GM18858 (cell line): Measurements from ENCODE around the gene ABI3BP.

Source experiments
- ATAC-seq: cut with Tn5 transposase; IDR thresholded peaks from one replicate; pipeline ENCODE4 v1.9.1; 2021; ENCODE audit not compliant: unreplicated experiment

Gene ABI3BP

DNA sequence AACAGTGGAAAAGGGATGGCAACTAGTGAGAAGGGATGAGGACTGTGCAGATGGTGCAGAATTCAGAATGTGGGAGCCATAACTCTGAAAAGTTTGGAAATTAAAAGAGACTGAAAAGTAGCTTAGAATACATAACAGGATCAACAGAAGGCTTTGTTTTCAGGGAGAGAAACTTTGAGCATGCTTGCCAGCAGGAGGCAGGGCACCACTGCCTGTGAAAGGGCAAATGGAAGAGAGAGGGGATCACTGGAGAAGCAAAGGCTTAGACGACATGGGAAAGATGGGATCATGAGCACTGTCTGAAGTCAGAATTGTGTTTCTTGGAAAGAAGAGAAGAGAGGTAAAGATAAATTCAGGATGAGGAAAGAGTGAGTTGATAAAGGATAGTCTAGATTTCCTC, 99.6 kb downstream of the ABI3BP start:
- no peak for ATAC-seq

GRCh38 chr3:100893108-100893507, 100.1 kb downstream of the ABI3BP start:
- no peak for ATAC-seq

- ATAC-seq: no peak
These were observed 101.4 kb downstream of the ABI3BP start for GRCh38 chr3:100891827-100892226.

DNA sequence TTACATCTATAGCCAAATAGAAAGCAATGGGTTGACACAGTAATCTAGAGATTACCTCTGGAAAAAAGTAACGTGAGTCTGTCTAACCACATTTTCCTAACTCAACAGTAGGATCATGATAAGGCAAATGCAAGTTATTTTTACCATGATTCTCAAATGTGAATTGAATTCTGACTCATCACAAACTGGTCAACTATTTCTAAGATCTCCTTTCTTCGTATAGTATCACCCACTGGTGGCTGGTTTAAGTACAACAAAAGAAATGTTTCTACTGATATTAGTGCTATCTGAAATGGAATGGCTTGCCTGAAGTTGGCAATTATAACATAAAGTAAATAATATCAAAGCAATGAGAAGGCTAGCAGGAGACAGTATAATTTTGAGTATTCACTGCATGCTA, 102.2 kb downstream of the ABI3BP start:
- no peak for ATAC-seq

GRCh38 chr3:100888881-100889280, 104.3 kb downstream of the ABI3BP start:
- ATAC-seq: no peak

DNA sequence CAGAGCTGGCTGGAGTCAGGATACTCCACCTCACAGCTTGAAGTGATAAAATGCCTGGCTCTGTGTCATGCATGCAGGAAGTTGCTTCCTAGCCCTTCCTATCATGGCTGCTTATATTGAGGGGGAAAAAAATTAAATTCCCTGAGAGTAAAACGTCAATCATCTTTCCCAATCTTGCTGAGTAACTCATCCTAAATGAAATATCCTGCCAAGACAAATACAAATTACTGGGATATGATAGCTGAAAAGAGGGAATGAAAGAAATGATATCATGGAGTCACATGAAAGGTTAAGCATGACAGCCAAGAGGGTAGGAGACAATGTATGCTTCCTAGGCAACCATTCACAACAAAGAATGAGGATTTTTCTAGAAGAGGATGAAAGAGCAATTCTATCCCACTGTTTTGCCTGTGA, 110.6 kb downstream of the ABI3BP start:
- no peak for ATAC-seq

DNA sequence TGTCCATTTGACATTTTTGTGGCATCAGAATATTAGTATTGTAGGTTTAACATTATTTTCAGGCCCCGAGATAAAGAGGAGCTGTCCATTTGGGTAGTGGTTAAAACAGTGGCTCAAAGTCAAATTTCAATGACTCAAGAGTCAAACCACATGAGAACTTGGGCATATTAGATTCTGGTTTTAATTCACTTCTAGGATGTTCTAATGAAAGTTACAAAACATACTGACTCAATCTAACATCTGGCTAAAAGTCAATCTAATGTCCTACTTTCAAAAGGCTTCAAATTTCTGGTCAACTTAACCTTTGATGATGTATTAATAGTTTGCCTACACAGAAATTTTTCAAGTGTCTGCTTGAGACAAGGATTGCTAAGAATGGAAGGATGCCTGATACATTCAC, 112.4 kb downstream of the ABI3BP start:
- ATAC-seq: no peak

DNA sequence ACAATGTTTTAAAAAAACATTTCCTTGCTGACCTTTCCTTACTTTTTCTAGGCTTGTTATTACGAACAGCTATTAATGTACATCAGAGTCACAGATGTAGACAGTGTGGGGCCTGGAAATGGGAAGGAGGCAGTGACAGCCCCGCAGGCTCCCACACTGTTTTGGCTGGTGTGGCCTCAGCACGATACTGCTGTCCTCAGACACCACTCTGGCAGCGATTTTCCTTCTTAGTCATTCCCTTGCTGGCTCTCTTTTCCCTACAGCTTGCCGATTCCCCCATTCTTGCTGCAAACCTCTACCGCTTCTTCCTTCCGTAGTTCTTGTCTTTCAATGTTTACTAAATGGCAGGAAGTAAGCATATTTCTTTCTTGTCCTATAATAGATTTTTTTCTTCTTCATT, 113.1 kb downstream of the ABI3BP start:
- no peak for ATAC-seq

DNA sequence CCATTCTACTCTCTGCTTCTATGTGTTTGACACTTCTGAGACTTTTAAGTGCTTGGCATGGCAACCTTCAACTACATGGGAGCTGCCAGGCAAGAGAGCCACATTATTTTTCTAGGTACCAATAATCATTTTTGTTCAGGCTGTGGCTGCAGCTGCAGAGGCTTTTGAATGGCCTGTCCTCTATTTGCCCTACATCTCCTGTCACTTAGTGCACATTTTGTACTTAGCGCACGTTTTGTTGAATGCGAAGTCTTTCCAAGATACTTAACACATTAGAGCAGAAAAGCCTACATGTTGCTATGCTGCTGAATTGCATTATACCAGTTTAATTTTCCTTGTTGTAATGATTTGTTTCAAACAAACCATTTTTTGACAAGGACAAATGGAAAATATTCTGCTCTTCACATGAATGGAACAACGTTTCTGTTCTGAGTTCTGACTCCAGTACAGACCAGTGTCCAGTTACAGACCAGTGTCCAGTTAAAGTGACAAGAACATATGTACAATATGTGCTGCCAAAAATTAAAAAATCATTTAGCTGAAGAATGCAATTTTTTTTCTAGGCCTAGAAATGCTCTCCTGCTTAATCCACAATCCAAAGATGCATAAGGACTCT, 113.9 kb downstream of the ABI3BP start:
- ATAC-seq: no peak

DNA sequence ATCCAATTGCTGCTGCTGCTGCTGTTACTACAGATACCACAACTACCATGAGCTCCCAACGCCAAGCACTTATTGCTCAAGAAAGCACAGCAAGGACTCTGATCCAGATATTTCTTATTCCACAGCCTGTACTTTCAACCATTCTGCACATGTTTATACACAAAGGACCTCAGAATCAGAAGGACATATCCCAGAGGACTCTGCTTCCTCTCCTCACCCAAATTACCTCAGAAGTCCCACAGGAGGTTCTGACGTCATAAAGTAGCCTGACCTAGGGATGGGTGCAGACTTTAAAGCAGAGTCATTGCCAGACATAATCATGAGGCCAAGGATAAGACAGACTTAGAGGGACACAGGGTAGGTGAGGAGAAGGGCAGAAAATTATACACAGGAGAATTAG, 115.9 kb downstream of the ABI3BP start:
- ATAC-seq: no peak

DNA sequence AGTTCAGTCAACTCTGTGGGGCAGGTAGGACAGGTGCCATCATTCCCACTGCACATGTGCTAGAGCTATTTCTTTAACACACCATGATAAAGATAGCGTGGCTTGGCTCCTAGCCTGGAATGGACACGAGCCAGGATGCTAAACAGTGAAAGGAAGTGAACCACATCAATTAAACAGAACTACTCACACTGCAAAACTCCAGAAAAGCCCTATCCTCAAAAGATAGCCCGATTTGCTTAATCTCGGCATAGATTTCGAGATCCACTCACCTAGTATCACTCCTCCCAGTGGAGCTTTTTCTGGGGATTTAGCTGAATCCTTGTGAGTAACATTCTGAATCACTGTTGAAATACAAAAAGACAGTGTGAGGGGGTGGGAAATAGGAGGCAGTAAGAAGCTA, 118.0 kb downstream of the ABI3BP start:
- no peak for ATAC-seq

DNA sequence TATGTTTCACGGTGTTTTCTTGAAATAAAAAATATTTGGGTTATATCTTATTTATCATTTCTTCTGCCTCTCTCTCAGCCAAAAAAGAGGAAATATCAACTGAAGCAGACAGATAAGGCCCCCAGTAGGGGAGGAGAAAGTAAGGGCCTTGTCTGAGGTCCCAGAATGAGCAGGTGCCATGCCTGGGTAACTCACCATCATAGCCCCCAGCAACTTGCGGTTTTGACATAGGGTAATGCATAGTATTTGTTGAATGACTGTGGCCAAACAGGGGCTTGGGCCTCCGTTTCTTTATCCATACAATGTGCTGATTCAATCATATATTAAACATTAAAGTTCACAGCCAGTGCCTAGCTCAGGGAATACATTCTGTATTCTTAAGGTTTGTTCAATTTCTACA, 119.6 kb downstream of the ABI3BP start:
- no peak for ATAC-seq

GRCh38 chr3:100871306-100871705, 121.9 kb downstream of the ABI3BP start:
- ATAC-seq: no peak

- ATAC-seq: no peak
These were observed 123.4 kb downstream of the ABI3BP start for GRCh38 chr3:100869787-100870186.

DNA sequence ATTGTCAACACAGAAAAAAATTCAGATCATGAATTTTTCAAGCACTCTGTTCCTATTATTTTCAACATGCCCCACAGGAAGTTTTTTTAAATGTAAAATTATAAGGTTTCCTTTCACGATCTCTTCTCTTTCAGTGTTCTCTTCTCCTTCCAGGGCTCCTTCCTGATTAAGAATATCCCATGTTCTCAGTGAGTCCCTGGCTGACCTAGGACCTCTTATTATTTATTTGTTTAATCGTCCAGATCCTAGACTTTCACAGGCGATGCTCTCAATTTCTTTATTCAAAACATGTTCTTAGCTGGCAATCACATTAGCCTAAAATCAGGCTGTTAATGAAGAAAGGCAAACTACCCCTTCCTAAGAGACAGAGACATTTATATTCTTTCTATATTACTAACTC, 124.3 kb downstream of the ABI3BP start:
- no peak for ATAC-seq

GRCh38 chr3:100868096-100868495, 125.1 kb downstream of the ABI3BP start:
- no peak for ATAC-seq

- ATAC-seq: no peak
These were observed 127.8 kb downstream of the ABI3BP start for GRCh38 chr3:100865442-100865841.

- ATAC-seq: no peak
These were observed 128.6 kb downstream of the ABI3BP start for GRCh38 chr3:100864471-100865250.

DNA sequence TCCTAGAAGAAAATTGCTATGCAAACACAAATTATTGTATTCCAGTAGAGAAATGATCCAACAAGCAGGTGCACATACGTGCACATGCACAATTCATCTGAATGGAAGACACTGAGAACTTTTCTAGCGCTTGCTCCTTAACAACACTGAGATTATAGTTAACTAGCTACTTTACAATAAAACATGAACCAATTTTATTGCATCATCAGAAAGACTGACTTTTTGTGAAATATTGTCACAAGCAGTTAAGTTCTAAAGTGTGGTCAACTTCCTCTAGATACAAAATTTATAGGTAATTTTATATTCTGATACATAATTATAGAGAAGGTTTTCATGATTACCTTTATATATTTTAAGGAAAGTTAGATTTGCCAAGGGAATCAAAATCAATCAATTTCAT, 135.4 kb downstream of the ABI3BP start:
- no peak for ATAC-seq

DNA sequence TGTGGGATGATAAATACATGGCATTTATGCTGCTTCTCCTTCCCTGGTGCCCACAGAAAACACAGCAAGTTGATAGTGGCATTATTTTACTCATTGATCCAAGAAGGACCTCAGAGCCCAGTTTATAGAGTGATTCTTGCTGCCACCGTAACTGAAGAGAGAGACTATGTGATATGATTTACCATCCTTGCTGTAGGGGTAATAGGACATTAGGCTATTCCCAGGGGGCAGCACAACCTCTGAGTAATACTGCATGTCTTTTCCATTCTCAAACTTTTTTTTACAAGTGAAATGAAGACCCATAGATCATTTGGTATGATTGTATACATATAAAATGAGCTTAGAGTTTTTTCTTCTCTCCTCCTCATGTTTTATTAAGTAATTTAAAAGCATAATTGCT, 136.4 kb downstream of the ABI3BP start:
- ATAC-seq: no peak

DNA sequence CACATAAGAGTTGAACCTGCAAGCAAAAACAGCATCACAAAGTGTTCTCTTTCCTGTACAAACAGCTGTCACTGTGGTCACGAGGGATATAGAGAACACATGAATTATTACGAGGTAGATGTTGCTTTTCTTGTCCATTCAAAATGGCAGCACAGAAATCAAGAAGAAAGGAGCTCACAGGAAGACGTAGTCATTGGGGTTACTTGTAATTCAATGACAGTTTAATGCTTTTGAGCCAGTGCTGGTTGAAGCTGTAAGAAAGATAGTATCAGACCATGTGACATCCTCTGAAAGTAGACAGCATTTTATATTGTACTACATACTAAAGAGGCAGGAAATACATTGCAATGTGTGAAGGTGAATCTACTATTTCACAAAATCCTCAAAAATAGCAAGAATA, 140.4 kb downstream of the ABI3BP start:
- ATAC-seq: no peak

DNA sequence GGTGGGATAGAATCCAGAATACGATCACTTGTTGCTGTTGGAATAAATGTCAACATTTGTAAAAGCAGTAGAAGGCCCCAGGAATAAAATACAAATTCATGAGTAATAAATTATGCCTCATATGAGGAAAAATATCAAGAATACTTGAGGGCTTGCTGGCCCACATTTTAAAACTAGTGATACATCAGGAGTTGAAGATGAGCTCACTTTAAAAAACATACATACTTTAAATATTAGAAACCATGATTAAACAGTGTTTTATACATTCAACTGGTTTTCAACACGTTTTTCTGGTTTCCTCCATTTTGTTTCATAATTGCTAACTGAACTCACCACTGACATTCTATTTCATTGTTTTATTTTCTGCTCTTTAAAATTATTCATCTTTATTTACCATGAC, 142.5 kb downstream of the ABI3BP start:
- no peak for ATAC-seq

GRCh38 chr3:100850156-100850555, 143.1 kb downstream of the ABI3BP start:
- no peak for ATAC-seq
